Mucosa of gallbladder (tissue), 1 donor: Measurements from ENCODE around the gene KRT4. TPM values are rescaled to one million over a fixed set of nuclear protein-coding genes. Genes with fewer than 3 reads are reported as not detected.
"Not testable (repeated sequence)": the region's sequence is repeated elsewhere in the genome, so short reads cannot be mapped to it uniquely, and the experiment has no call there.

Experiments
- DNase-seq: peaks from one replicate; pipeline ENCODE4 v3.0.0-alpha.2; 2020; ENCODE audit warnings: low spot score
- total RNA-seq: library from RNA; stranded (reverse); gene quantifications from one replicate; pipeline ENCODE4 v1.2.1, GENCODE V29; 2021
- donor health status: DM: no; HTN: no; CAD: no.

Gene KRT4
- total RNA-seq, 1 donor from 2014 or later: not detected

GRCh38 chr12:52772772-52773171, 41.1 kb downstream of the KRT4 start:
- no peak for DNase-seq

DNA sequence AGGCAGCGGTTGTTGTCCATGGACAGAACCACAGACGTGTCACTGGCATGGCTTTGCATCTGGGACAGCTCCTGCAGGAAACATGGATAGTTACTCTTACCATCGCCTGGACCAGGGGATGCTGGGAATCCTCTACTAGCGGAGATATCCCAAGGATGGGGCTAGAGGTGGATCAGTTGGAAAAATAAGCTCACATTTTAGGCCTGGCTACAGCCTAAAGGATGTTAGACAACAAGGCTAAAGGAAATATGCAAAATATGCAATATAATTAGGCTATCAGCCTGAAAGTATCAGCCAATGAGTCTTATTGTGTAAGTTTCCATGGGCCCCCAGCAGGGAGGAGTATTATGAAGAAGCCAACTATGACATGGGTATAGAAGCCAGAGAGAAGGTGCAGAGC, 41.7 kb downstream of the KRT4 start:
- DNase-seq: no peak

GRCh38 chr12:52771505-52771904, 42.4 kb downstream of the KRT4 start:
- DNase-seq: no peak

DNA sequence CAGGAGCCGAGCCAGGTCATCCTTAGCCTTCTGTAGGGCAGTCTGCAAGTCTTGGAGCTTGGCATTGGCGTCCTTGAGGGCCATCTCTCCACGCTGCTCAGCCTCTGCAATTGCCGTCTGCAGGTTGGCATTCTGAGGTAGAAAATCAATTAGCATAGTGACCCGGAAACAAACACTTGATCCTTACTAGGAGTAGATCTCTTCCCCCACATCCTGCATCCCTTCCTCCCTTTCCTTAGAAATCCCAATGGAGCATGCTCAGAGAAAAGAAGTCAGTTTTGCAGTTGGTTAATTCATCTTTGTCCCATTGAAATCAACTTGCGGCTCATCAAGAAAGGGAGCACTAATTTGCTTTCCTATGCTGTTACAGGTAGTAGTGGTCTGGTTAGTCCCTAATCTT, 42.8 kb downstream of the KRT4 start:
- no peak for DNase-seq

- DNase-seq: no peak
Observed at GRCh38 chr12:52769946-52770345, 44.0 kb downstream of the KRT4 start.

- DNase-seq: no peak
Observed at GRCh38 chr12:52769354-52769753, 44.6 kb downstream of the KRT4 start.

DNA sequence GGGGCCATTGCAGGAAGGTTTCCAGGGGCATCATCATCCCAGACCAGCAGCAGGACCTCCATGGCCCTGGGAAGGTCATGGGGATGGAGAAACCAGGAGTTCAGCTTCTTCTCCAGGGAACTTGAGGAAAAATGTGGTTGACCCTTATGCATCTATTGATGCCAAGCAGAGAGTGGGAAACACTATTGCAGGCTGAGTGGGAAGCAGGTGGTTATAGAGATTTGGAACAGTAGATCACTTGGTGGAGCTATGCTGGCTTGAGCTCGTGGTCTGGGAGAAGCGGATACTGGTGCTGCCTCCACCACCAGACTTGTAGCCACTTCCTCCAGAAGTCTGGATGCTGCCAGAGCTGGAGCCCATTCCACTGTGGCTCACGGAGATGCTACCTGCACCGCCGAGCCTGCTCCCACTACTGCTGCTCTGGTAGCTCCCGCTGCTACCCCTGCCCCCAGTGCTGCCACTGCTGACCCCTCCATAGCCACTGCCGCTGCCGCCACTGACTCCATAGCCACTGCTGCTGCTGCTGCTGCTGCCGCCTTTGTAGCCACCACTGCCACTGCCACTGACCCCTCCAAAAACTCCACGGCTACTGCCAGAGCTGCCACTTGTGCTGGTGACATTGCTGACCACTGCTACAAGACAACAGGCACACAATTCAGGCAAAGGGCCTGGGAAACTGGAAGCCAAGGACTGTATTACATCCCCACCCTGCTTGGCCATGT, 45.3 kb downstream of the KRT4 start:
- no peak for DNase-seq

GRCh38 chr12:52767427-52767826, 46.5 kb downstream of the KRT4 start:
- no peak for DNase-seq

- DNase-seq: no peak
Observed at GRCh38 chr12:52767020-52767379, 46.9 kb downstream of the KRT4 start.

- DNase-seq: no peak
Observed at GRCh38 chr12:52766351-52767019, 47.4 kb downstream of the KRT4 start.

GRCh38 chr12:52765702-52766101, 48.2 kb downstream of the KRT4 start:
- no peak for DNase-seq

DNA sequence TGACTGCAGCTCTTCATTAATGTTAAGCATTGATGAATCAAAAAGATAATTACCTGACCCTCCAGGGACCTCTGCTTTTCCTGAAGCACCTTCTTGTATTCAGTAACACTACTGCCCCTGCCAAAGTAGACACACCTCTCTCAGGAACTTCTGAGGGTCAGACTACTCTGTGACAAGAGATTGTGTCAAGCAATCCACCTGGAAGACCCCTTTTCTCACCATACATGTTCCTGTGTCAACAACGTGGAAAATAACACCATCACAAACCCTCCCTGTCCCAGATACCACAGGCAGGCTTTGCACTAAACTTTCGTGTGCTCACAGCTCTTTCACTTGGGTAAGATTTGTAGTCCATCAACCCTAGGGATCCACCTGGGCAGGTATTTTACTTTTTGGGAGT, 49.9 kb downstream of the KRT4 start:
- no peak for DNase-seq

- DNase-seq: no peak
Observed at GRCh38 chr12:52763036-52763659, 50.8 kb downstream of the KRT4 start.

GRCh38 chr12:52761802-52762201, 52.1 kb downstream of the KRT4 start:
- DNase-seq: no peak

- DNase-seq: not testable (repeated sequence)
Observed at GRCh38 chr12:52761218-52761617, 52.7 kb downstream of the KRT4 start.

DNA sequence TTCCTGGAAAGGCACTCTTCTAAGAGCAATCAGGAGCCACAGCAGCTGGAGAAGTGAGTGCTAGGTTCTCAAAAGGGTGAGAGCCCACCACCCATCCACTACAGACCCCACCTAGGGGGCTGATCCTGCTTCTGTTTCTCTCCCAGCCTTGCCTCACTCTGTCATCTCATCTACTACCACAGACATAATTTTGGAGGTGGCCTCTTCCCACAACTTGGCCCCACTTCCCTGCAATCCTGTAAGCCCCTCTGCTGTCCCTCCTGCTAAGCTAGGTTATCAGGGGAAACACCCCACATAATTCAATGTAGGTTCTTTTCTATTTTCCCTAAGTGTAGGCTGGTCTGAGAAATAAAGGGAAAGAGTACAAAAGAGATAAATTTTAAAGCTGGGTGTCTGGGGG, 53.3 kb downstream of the KRT4 start:
- DNase-seq: no peak

- DNase-seq: no peak
Observed at GRCh38 chr12:52759695-52760094, 54.2 kb downstream of the KRT4 start.

- no peak for DNase-seq
Observed at GRCh38 chr12:52759218-52759617, 54.7 kb downstream of the KRT4 start.

DNA sequence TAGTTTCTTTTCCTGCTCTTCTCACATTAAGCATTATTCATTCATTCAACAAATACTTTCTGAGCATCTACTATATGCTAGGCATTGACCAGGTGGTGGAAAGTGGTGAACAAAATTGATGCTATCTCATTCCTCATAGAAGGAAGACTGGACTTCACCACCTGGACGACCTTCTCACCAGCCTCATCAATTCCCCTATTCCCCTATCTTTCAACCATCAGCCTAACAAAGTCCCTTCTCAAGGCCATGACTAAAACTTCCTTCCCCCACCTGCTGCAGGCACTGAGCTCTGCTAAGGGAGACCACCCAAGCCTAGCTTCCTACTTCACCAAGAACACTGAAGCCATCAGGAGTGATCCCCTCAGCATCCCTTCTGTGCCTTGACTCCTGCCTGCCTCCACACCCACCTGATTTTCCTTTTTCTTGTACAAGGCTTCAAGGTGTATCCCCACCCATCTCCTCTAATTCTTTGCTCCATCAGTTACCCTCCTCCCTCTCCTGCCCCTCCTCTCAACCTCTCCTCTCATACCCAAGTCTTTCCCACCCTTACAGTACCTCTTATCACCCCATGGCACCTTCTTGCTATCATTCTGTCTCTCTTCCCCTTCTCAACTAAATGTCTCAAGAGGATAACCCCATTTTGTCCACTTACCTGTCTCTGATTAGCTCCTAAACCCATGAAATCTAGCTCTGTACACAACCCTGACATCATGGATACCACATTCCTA, 56.3 kb downstream of the KRT4 start:
- no peak for DNase-seq
